ENCODE measurements around the gene MLANA.
"Not testable (repeated sequence)": the region's sequence is repeated elsewhere in the genome, so short reads cannot be mapped to it uniquely, and the experiment has no call there.

The MLANA gene

DNA sequence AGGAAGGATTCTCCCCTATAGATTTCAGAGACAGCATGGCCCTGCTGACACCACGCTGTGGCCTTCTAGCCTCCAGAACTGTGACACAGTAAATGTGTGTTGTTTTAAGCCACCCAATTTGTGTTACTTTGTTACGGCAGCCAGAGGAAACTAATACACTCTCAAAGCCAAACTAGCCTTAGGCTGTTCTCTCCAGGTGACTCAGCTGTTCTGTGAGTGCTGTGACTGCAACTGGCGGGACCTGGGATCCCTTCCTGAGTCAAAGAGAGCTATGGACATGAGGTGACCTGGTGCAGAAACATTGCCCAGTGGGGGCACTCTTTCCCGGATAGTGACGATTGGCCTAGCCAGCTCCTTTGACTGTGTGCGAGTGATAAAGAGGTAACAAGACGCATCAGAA, 14.0 kb upstream of the MLANA start:
- no peak for DNase-seq (ENCODE audit: insufficient read length, low spot score)
- FAIRE-seq = no peak
- no peak for TF ChIP-seq POLR2A (IDR thresholded peaks at IDR 0.05; ENCODE audit: low read depth, low read length)

DNA sequence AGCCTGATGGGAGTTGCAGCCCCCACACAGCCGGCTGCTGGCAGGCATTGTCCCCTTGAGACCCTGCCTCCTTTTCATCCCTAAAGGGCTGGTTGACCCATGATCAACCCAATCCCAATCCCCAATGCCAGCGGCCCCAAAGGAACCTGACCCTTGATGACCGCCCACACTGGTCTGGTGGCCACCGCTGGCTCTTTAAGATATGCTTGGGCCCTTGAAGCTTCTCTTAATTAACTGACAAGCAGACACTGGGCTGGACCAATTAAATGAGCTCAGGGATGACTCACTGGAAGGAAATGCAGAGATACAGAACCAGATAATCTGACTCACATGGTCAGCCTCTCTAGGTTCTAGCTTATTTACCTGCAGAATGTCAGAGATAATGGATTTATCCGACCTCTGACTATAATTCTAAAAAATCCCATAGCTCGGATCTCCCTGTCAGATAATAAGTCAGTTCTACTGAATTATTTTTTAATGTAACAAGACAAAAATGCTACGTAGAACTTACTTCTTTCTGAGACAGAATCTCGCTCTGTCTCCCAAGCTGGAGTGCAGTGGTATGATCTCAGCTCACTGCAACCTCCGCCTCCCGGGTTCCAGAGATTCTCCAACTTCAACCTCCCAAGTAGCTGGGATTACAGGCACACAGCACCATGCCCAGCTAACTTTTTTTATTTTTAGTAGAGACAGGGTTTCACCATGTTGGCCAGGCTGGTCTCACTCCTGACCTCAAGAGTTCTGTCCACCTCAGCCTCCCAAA, 11.1 kb upstream of the MLANA start:
- no peak for TF ChIP-seq POLR2A (IDR thresholded peaks at IDR 0.05; ENCODE audit: low read depth, low read length)
- DNase-seq (ENCODE audit: insufficient read length, low spot score) (peak; percentile 56), FAIRE-seq (peak; percentile 55)

DNA sequence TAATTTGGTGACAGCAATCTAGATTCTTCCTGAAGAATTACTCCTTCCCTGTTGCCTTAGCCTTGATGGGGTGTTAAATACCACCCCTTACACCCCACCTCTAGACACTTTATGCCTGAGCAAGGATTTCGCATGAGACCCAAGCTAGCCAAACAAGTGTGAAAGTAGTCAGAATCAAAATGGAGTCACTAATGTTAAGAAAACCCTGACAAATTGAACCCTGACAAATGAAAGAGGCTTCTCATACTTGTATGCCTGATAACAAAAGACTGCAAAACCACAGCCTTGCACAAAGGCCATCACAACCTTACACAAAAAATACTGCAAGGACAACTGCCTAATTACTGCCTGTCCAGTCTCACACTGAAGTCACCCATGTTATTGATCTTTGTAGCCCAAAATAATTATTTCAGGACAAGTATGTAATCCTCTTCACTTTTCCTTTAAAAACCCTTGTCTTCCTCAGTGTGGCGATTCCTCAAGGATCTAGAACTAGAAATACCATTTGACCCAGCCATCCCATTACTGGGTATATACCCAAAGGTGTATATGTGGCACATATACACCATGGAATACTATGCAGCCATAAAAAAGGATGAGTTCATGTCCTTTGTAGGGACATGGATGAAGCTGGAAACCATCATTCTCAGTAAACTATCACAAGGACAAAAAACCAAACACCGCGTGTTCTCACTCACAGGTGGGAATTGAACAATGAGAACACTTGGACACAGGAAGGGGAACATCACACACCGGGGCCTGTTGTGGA, 8.3 kb upstream of the MLANA start:
- not testable (repeated sequence) for FAIRE-seq; DNase-seq (ENCODE audit: insufficient read length, low spot score)

DNA sequence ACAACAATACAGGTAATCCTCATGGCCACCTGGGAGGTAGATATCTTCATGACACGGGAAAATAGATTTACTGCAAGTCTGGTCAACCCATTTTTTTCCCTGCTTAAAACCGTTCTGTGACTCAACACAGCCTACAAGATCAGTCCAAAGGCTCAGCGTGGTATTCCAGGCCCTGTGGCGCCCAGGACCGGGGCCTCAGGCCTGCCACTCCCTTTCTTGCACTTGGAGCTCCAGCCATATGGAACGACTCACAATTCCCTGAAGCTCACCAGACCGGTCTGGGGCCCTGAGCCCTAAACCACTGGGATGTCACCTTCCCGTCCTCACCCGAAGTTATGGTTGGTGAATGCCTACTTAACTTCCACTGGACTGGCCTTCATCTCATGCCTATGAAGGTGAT, 6.5 kb upstream of the MLANA start:
- DNase-seq (ENCODE audit: insufficient read length, low spot score) (no peak), FAIRE-seq (no peak)
- no peak for TF ChIP-seq POLR2A (IDR thresholded peaks at IDR 0.05; ENCODE audit: low read depth, low read length)

DNA sequence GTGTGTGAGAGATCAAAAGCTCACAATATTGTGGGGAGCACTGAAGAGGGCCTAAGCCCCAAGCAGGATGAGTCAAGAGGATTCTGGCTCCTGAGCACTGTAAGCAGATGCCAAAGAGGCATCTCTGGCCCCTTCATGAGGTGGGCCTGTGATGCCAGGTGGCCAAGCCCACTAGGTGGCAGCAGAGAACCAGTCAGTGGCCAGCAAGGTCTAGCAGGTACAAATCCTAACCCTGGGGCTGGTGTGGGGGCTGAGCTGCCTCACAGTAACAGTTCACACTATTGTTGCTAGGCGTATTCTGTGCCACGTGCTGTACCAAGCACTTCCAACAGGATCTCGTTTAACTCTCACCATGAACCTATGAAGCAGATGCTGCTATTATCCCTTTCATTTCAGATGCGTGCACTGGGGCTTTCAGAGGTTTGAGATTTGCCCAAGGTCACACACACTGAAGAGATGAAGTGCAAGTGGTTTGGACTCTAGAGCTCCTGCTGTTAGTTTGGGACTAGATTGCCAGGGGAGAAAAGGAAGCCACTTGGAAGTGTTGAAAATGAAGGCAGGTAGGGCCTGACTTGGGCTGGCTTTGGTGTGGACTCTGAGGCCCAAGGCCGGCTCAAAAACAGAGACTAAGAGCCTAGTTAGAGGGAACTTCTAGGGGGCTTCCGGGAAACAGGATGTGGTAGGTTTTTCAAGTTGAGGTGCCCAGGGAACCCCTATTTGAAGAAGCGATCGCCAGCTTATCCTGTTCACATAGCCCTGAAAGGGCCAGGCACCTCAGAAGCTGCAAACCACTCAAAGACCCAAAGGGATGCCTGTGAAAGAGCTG, 4.4 kb upstream of the MLANA start:
- FAIRE-seq (peak; percentile 96), DNase-seq (ENCODE audit: insufficient read length, low spot score) (peak; percentile 73)
- TF ChIP-seq POLR2A (IDR thresholded peaks at IDR 0.05; ENCODE audit: low read depth, low read length) = no peak

DNA sequence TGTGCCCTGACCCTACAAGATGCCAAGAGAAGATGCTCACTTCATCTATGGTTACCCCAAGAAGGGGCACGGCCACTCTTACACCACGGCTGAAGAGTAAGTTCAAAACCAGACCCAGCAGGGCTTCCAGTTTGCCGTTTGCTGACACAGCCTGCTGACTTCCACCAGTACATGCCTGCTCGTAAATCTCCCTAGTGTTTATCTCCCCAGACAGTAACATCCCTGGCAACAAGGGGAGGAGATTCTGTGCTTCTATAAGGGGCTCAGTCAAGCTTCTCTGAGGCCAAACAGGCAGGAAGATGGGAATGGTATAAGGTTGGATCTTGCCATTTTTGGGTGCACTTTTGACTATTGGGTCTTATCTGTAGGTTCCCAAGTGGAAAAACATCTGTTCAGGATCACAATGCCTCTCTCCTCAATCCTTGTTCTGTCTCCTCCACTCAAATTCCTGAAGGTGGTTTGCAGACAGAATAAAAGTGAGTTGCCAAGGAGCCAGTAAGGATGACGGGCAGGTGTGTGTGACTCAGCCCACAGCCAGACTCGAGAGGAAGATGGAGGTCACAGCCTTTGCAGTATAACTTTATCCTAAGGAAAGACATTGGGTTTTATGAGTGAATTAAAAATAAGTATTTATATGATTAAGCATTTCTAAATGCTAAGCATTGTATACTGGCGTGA, 1.9 kb downstream of the MLANA start:
- FAIRE-seq = no peak
- no peak for TF ChIP-seq POLR2A (IDR thresholded peaks at IDR 0.05; ENCODE audit: low read depth, low read length)
- DNase-seq (ENCODE audit: insufficient read length, low spot score) = no peak

DNA sequence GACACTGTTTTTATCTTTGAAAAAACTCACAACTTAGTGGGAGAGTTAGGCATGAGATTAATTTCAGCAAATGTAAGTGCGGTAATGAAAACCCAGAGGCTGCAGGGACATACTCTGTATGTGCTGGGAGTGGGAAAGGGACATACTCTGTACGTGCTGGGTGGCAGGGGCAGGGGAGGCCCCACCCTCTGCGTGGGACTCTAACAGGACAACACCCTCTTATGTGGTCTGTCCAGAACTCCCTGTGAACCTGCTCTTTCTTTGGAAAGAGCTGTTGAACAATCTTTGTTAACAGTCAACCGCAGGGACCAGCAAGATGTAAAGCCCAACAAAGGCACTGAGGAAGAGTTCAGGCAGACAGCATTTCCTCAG, 2.4 kb downstream of the MLANA start:
- no peak for DNase-seq (ENCODE audit: insufficient read length, low spot score)
- no peak for FAIRE-seq
- TF ChIP-seq POLR2A (IDR thresholded peaks at IDR 0.05; ENCODE audit: low read depth, low read length) = no peak

DNA sequence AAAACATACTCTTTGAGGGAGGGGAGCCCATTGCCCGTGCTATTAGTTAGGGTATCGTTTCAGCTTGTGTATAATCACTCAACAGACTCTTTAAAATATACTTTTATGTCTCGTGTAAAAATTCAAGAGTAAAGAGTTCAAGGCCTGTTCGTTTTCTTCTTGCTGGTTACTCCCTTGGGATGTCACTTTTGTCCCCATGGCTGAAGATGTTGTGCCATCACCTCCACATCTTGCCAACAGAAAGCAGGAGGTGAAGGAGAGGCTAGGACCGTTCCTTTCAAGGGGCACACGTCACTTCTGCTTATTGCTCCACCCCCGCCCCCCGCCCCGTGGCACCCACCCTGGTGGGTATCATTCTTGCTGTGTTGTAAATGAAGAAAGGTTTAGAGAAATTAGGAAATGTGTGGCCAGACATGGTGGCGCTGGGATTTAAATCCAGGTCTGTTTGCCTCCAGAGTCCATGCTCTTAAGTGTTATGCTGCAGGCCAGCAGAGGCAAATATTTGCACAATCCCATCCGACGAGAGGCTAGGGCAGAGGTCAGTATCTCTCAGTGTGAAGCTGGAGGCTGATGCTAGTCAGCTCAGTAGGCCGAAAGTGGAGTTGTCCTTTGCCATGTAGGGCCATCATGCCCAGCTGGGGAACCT, 3.0 kb downstream of the MLANA start:
- FAIRE-seq (no peak), DNase-seq (ENCODE audit: insufficient read length, low spot score) (no peak)
- no peak for TF ChIP-seq POLR2A (IDR thresholded peaks at IDR 0.05; ENCODE audit: low read depth, low read length)

DNA sequence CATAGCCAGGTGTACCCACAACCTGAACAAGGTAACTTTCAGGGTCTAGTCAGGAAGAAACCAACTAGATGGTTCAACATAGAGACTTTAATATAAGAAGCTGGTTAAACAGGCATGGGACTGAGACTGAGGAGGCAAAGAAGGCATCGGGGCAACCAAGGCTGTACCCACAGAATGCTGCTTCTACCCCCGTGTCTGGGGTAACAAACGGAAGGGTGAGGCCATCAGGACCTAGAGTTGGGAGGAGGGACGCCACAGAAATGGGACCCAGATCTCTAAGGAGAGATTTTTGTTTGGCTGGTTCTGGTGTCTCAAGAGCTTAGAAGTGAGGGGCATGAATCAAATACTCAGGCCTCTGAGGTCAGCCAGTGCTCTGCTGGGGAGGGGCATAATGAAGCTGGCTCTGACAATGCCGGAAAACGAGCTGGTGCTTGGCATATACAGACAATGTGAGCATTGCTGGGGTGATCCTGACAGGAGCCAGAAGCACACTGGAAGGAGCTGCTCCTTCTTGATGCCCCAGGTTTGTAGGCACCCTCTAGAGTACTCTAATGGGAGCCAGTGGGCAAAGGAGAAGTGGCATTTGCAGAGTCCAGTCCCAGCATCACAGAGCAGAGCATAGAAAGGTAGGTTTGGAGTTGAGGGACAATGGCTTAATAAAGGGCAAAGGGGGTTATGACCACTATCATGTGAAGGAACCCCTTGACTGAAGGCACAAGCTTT, 3.7 kb downstream of the MLANA start:
- TF ChIP-seq POLR2A (IDR thresholded peaks at IDR 0.05; ENCODE audit: low read depth, low read length) = no peak
- DNase-seq (ENCODE audit: insufficient read length, low spot score) = no peak
- no peak for FAIRE-seq

DNA sequence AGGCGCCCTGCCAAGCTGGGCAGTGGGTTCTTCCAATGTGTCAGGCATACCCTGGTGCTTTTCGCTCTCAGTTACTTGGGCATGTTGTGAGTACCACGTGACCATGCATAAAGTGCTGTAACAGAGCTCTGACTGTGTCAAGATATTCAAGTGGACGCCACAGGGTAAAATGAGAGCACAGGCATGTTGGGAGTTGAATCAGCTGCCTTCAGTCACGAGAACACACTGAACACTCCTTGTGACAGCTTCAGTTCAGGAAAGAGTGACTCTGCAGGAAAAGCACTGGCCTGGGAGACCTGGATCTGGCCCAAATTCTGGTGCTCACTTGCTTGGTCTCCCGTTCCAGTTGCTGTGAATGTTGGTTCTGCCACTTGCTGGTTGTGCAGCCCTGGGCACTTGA, 5.1 kb downstream of the MLANA start:
- DNase-seq (ENCODE audit: insufficient read length, low spot score) = no peak
- no peak for TF ChIP-seq POLR2A (IDR thresholded peaks at IDR 0.05; ENCODE audit: low read depth, low read length)
- FAIRE-seq = no peak

DNA sequence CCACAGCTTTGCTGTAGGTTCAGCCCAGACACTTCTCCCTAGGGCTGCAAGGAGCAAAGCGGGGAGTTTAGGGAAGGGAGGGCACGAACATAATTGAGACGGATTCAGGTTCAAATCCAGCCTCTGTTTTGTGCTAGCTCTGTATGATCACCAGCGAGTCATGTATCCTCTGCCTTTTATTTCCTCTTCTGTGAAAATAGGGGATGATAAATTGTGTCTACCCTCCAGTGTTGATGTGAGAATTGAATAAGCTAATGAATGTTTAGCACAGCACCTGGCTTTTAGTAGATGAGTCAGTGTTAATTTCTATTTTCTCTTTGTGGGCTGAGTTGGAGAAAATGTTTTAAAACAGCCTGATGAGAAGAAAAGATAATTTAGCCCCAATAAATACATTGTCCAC, 6.2 kb downstream of the MLANA start:
- FAIRE-seq (no peak), DNase-seq (ENCODE audit: insufficient read length, low spot score) (no peak)
- TF ChIP-seq POLR2A (IDR thresholded peaks at IDR 0.05; ENCODE audit: low read depth, low read length) = no peak

DNA sequence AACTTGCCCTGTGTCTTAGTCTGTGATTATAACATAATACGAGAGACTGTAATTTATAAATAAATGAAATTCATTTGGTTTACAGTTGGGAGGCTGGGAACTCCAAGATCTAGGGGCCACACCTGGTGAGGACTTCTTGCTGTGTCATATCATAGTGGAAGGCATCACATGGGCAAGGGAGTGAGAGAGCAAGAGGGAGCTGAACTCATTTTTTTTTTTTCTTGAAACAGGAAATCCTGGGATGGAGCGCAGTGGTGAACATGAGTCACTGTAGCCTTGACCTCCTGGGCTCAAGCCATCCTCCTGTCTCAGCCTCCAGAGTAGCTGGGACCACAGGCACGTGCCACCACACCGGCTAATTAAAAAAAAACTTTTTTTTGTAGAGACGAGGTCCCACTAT, 7.2 kb downstream of the MLANA start:
- TF ChIP-seq POLR2A (IDR thresholded peaks at IDR 0.05; ENCODE audit: low read depth, low read length) = no peak
- no peak for DNase-seq (ENCODE audit: insufficient read length, low spot score)
- no peak for FAIRE-seq

DNA sequence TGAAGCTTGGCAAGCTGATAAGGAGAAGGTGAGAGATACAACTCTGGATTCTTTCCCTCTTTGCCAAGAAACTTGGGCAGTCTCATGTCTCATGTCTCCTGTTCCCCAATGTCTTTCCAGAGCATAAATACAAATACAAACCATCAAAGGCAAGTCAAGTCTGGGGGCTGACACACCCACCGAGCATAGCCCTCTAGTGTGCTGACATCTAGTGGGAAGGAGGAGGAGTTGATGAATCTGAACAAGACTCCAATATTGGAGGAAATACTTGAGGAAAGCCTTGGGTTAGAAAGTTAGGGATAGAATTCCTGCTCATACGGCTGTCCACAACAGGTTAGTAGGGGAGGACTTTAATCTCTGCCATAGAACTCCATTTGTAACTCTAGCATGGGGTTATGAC, 8.6 kb downstream of the MLANA start:
- FAIRE-seq (peak; percentile 36), DNase-seq (ENCODE audit: insufficient read length, low spot score) (no peak)
- TF ChIP-seq POLR2A (IDR thresholded peaks at IDR 0.05; ENCODE audit: low read depth, low read length) = no peak
